Endothelial cell of hepatic sinusoid (primary cell): ENCODE data around the gene ITFG1.
"Not testable (repeated sequence)": the region's sequence is repeated elsewhere in the genome, so short reads cannot be mapped to it uniquely, and the experiment has no call there.

Experiments used
- in situ Hi-C: cut with HindIII; loops from 2 replicates; pipeline ENCODE4 v1.10.0; 2017; ENCODE audit warnings: low sequenced_read_pairs

The ITFG1 gene

GRCh38 chr16:47254756-47255155, 206.1 kb downstream of the ITFG1 start:
- in situ Hi-C loops, result no loop called here

- in situ Hi-C loops, result no loop called here
Observed at GRCh38 chr16:47250983-47251382, 209.9 kb downstream of the ITFG1 start.

GRCh38 chr16:47247690-47248089, 213.2 kb downstream of the ITFG1 start:
- in situ Hi-C loops, result no loop called here

GRCh38 chr16:47244206-47244605, 216.7 kb downstream of the ITFG1 start:
- in situ Hi-C loops, result no loop called here

- in situ Hi-C loops, result no loop called here
Observed at GRCh38 chr16:47241061-47241460, 219.8 kb downstream of the ITFG1 start.

GRCh38 chr16:47236716-47237115, 224.1 kb downstream of the ITFG1 start:
- in situ Hi-C loops, result no loop called here

GRCh38 chr16:47230296-47230695, 230.6 kb downstream of the ITFG1 start:
- in situ Hi-C loops, result no loop called here

GRCh38 chr16:47229053-47230050, 231.5 kb downstream of the ITFG1 start:
- in situ Hi-C loops, result no loop called here

GRCh38 chr16:47228241-47228640, 232.6 kb downstream of the ITFG1 start:
- in situ Hi-C loops, result no loop called here

- in situ Hi-C loops, result loop anchor here (10.0 to 25.0 kb wide), 2 partner anchors 98 to 841 kb away; no protein-coding TSS in a partner anchor
Observed at GRCh38 chr16:47213761-47214440, 247.0 kb downstream of the ITFG1 start.

- in situ Hi-C loops, result loop anchor here (10.0 to 25.0 kb wide), 2 partner anchors 101 to 844 kb away; no protein-coding TSS in a partner anchor
Observed at GRCh38 chr16:47211218-47211617, 249.6 kb downstream of the ITFG1 start.

GRCh38 chr16:47204736-47205504, 255.9 kb downstream of the ITFG1 start:
- in situ Hi-C loops, result loop anchor here (25.0 kb wide), 1 partner anchor 107 kb away; no protein-coding TSS in a partner anchor

- in situ Hi-C loops, result loop anchor here (25.0 kb wide), 1 partner anchor 109 kb away; no protein-coding TSS in a partner anchor
Observed at GRCh38 chr16:47203433-47203832, 257.4 kb downstream of the ITFG1 start.

- in situ Hi-C loops, result no loop called here
Observed at GRCh38 chr16:47198180-47198575, 262.7 kb downstream of the ITFG1 start.

- in situ Hi-C loops, result no loop called here
Observed at GRCh38 chr16:47197536-47198179, 263.2 kb downstream of the ITFG1 start.

- in situ Hi-C loops, result no loop called here
Observed at GRCh38 chr16:47196457-47196856, 264.4 kb downstream of the ITFG1 start.

GRCh38 chr16:47182318-47182717, 278.5 kb downstream of the ITFG1 start:
- in situ Hi-C loops, result no loop called here

GRCh38 chr16:47181066-47181465, 279.8 kb downstream of the ITFG1 start:
- in situ Hi-C loops, result not testable (repeated sequence)

- in situ Hi-C loops, result no loop called here
Observed at GRCh38 chr16:47180073-47180472, 280.8 kb downstream of the ITFG1 start.

GRCh38 chr16:47175152-47175551, 285.7 kb downstream of the ITFG1 start:
- in situ Hi-C loops, result no loop called here
